Activated T-helper 1 cell treated with Interleukin-2 at 50 U/mL for 16 hours (primary cell): ENCODE results near the gene PAF1.
"Not testable (repeated sequence)": the region's sequence is repeated elsewhere in the genome, so short reads cannot be mapped to it uniquely, and the experiment has no call there.

Experiments used
- DNase-seq: peaks from one replicate; pipeline ENCODE4 v3.0.0-alpha.2; 2020; ENCODE audit warnings: low read depth

PAF1 gene

DNA sequence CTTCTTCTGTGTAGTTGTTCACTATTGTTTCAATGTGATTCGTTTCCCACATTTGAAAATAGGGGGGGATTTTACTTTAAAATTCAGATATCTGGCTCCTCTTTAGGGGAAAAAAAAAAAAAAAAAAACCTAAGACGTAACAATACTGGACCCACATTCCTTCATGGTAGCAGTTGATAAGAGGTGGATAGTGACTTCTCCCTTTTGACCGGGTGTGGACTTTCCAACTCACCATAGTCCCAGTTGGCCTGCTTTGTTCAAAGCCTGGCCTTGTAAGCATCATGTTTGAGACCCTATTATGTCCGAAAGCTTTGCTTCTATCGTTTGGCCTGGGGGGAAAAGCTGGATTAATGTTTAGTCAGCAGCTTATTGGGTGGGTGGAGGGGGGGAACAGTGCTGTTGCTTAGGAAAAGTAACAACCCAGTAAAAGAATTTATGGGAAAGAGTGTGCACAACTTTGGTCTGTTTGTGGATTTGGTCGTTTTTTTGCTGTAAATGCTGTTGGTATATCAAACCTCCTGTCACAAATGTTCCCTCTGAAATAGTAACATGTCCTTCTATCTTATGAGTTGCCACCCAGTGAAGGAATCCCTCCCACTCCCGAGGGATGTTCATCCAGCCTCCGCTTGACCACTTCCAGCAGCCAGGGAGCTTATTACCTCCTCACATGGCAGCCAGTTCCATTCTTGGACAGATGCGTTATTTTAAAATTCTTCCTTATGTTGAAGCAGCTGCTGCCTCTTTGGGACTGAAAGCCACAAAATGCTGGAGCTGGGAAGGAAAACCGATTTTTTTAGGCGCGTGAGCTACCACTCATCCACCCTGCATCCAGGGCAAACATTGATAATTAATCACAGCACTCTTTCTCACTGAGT lies 38.3 kb downstream of the PAF1 start:
- no peak for DNase-seq

DNA sequence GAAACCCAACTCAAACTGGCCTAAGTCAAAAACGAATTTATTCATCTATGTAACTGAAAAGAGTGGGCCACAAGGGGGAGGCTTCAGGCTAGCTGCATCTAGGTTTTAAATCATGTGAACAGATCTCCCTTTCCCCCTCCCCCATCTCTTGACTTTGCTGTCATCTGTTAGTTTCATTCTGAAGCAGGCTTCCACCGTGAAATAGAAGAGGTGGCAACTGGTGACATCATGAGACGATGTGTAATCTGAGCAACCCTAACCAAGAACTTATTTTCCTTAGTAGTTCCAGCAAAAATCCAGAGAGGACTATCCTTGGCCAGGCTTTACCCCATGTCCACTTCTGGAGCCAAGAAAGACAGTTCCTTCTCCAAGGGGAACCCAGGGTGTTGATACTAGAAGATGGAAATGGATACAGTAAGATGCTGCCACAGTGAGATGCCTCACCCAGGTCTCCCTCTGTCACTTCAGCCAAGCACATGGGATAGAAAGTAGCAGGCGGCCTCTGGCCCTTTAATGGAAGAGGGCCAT lies 39.3 kb downstream of the PAF1 start:
- DNase-seq = no peak

DNA sequence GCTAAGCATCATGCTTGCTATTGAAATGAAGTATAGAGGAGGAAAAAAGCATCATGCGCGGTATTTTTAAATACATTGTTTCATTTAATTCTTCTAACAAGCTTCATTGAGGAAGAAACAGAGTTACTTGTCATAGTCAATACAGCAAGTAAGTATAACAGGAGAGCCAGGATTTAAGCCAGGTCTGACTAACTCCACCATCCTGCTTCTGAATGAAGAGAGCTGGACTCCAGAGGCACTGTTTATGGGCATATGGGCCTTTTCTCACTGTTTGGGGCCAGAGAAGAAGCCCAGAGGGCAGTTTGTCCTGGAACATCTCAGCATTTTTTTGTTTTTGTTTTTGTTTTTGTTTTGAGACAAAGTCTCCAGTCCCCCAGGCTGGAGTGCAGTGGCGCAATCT lies 40.8 kb downstream of the PAF1 start:
- DNase-seq = no peak

DNA sequence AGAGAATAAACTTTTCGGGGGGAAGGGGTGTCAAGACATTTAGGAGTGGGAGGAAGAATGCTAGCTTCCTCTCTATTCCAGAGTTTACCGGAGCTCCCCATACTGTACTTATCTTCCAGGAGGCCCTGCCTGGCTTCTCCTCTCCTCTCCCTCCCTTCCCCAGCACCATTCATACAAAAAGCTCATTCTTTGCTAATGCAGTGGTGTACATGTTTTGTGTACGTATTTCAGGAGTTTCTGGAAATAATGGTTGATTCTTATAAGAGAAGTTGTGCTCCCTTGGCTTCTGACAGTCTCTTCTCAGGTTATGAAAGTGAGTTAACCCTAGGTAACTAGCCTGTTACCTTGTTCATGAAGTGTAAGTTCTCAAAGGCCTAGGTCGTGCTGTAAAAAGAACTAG lies 41.6 kb downstream of the PAF1 start:
- no peak for DNase-seq

DNA sequence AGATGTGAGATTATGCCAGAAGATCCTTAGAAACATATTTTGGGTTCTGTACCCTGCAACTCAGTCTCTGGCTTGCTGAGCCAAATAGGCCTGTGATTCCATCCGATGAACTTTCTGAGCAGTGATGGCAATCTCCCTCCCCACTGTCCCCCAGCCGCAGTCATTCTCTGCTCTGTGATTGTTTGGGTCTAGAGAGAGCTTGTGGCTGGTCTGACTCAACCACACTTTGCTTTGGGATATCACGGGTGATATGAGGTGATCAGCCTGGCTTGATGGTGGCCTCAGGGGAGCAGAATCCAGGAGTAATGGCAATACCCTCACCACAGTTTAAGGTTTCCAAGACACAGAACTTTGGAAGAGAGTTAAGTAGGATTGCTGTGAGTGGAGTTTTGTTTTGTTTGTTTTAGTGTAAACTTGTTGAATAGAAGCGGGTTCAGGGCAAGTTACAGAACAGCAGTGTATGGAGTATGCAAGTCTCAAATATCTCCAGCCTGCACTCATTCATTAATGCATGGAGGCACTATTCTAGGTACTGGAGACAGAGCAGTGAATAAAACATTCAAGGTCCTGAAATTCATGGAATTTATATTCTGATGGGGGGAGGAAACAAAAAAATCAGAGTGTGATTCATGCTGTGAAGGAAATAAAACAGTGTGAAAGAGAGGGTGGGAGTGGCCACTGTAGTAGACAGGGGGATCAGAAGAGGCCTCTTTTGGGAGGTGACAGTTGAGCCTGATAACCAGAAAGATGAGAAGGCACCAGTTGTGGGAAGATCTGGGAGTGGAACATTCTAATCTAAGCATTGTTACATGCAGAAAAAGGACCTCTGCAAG lies 43.4 kb downstream of the PAF1 start:
- no peak for DNase-seq

DNA sequence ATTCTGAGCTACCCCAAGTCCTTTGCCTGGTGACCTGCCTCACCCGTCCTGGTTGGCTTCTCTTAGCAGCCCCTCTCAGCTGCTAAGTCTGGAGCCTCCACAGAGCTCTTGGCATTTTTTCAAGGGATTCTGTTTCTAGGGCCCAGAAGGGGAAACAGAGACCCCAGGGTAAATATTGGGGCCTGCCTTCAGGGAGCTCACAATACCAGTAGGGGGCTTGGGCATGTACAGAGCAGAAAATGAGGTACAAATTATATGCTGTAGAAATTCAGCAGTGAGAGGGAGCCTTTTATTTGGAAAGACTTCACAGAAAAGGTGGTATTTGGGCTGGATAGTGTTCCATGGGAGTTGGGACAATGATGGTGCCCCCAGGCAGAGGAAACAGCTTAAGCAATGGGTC lies 45.0 kb downstream of the PAF1 start:
- no peak for DNase-seq

DNA sequence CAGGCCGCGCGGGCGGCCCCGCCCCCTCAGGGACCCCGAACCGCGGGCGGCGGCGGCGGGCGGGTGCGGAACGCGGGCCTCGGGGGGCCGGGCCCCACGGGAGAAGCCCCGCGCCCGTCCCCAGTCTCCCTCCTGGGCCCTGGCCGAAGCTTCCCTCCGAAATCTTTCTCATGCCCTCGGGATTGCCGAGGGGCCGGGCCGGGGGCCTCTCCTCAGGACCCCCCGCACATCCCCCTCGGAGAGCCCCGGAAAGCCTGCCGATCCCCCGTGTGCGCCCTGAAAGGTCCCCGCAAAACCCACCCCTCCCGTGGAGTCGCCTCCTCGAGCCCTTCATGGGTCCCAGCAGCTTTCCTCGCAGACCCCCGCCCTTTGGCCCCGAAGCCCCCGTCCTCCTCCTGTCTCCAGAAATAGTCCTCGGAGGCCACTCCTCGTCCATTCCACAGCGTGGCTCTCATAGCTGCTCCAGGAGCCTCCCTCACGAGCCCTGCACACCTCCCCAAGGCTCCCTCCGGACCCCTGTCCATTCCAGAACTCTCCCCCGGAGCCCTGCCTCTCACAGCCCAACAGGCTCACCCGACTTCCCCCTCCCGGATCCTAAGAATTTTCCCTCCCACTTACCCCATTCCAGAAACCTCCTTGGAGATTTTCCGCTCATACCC lies 48.1 kb downstream of the PAF1 start:
- DNase-seq = no peak

DNA sequence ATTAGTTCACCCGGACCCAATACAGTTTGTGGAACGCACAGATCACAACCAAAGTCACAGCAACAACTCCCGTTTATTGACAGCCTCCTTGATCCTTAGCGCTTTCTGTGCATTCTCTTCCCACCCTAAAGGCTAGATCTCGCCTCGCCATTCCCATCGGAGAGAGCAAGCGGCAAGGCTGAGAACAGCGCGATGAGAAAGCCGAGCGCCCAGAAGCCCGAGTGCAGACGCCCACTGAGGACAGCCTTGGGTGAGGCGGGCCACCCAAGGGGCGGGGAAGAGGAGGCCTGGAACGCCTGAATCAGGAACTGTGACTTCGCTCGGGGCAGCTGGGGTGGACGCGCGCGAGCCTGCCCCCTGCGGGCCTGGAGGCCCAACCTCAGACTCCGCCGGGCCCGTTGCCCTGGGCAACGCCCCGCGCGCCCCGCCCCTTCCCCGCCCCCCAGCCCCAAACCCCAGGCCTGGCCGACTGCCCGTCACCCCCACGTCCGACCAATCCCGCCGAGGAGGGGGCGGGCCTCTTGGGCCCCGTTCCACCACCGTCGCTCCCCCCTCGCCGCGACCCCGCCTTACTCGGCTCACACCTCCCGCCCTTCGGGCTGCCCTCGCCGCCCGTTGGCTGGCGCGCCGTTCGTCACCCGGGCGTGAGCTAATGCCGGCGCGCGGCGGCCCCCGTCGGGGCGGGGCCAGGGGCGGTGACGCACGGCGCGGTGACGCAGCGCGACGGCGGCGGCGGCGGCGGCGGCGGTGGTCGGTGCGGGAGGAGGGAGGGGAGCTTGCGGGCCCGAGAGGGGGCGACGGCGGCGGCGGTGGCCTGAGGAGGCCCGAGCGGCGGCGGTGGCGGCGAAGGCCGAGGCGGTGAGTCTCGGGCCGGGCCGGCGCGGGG lies 48.9 kb downstream of the PAF1 start, which contains the start of gene SAMD4B:
TSS of gene SAMD4B (plus strand) at position 703 of the 886 bp plus-strand sequence. CDS start 14,473 bp downstream, outside the sequence.
- DNase-seq = peak; percentile 100

DNA sequence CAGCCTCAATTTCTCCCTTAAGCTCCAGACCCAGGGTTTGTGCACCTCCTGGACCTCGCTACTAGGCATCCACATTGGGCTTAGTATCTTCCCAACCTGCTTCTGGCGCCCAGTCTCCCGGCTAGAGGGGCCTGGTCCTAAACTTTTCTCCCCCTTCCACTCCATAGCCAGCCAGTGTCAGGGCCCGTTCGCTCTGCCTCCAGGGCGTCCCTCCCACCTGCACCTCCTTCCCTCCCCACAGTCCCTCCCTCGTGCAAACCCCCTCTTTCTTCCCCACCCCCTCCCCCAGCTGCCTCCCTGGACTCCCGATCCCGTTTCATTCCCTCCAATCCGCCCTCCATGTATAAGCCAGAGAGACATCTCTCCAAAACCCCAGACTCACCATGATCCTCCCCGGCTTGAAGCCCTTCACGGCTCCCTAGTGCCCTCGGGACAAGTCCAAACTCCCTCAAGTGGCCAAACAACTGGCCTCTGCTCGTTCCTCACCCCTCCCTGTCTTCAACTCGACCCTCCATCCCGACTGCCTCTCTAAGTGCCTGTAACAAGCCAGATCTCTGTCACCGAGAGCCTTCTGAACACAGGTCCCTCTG lies 49.7 kb downstream of the PAF1 start:
- no peak for DNase-seq

DNA sequence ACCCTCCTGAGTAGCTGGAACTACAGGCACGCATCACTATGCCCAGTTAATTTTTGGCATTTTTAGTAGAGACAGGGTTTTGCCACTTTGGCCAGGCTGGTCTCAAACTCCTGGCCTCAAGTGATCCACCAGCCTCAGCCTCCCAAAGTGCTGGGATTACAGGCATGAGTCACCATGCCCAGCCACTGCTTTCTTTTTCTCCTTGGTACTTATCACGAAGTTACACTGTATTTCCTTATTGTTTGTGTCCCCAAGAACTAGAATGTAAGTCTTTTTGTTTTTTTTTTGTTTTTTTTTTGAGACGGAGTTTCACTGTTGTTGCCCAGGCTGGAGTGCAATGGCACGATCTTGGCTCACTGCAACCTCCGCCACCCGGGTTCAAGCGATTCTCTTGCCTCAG lies 50.8 kb downstream of the PAF1 start:
- not testable (repeated sequence) for DNase-seq

DNA sequence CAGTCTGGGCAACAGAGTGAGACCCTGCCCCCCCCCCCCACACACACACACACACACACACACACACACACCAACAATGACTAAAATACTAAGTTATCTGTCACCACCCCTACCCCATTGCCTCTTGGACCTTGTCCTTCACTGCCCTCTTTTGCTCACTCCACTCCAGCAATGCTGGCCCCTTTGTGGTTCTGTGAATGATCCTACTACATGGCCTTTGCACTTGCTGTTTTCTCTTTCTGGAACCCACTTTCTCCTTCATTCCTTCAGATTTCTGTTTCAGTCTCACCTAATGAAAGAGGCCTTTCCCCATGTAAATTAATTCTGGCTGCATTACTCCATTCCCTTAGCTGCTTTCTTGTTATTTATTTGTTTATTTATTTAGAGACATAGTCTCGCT lies 51.2 kb downstream of the PAF1 start:
- DNase-seq = no peak

DNA sequence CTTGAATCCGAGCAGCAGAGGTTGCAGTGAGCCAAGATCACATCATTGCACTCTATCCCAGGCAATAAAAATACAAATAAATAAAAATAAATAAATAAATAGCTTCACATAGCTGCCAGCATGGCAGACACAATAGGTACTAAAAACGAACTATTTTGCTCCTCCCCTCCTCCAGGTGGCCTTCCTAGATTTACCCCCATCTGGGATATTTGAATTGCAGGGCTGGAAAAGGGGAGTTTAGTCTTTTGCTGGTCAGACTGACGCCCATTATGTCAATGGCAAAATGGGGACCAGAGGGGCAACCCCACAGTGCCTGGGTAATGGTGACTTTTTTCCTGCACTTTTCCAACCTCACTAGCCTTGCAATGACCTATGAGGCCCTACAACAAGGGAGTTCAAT lies 54.4 kb downstream of the PAF1 start:
- no peak for DNase-seq
